ENCODE data around the gene GCNT3.

Gene GCNT3

GRCh38 chr15:59611276-59612260 lies at the start of gene GCNT3:
Gene GCNT3, plus strand, starts transcription at chr15:59611783. Its CDS starts 6,456 bp downstream, at chr15:59618239.
- Histone ChIP-seq H3K9me3 (ENCODE audit: control insufficient read depth, low read depth, low read length) (no peaks in the 10 kb centered on the region), H3K27ac (ENCODE audit: low read length) (no peak within 1 kb of the TSS), H3K27me3 (ENCODE audit: control insufficient read depth, insufficient read depth, low read length) (no peaks in the 10 kb centered on the region), H3K4me3 (ENCODE audit: low read length) (no peak within 1 kb of the TSS), H3K9ac (ENCODE audit: low read length) (no peak within 1 kb of the TSS), H3K36me3 (ENCODE audit: control insufficient read depth, low read depth, low read length) (no peaks in the 10 kb centered on the region), H3K4me1 (ENCODE audit: control insufficient read depth, low read depth, low read length) (no peaks in the 10 kb centered on the region)

GRCh38 chr15:59562448-59563186 lies 49.0 kb upstream of the GCNT3 start:
- Histone ChIP-seq H3K27me3 (ENCODE audit: control insufficient read depth, insufficient read depth, low read length) (no peaks in the 10 kb centered on the region), H3K36me3 (ENCODE audit: control insufficient read depth, low read depth, low read length) (no peaks in the 10 kb centered on the region), H3K27ac (ENCODE audit: low read length) (no peak overlapping the region), H3K4me3 (ENCODE audit: low read length) (no peak overlapping the region), H3K9me3 (ENCODE audit: control insufficient read depth, low read depth, low read length) (no peaks in the 10 kb centered on the region), H3K4me1 (ENCODE audit: control insufficient read depth, low read depth, low read length) (no peaks in the 10 kb centered on the region), H3K9ac (ENCODE audit: low read length) (no peak overlapping the region)

GRCh38 chr15:59565299-59565698 lies 46.3 kb upstream of the GCNT3 start:
- no peaks in the 10 kb centered on the region for H3K9me3 ChIP-seq (ENCODE audit: control insufficient read depth, low read depth, low read length)
- H3K36me3 ChIP-seq (ENCODE audit: control insufficient read depth, low read depth, low read length) = no peaks in the 10 kb centered on the region
- no peaks in the 10 kb centered on the region for H3K4me1 ChIP-seq (ENCODE audit: control insufficient read depth, low read depth, low read length)
- no peak overlapping the region for H3K27ac ChIP-seq (ENCODE audit: low read length)
- H3K27me3 ChIP-seq (ENCODE audit: control insufficient read depth, insufficient read depth, low read length) = no peaks in the 10 kb centered on the region
- no peak overlapping the region for H3K9ac ChIP-seq (ENCODE audit: low read length)
- H3K4me3 ChIP-seq (ENCODE audit: low read length) = no peak overlapping the region

DNA sequence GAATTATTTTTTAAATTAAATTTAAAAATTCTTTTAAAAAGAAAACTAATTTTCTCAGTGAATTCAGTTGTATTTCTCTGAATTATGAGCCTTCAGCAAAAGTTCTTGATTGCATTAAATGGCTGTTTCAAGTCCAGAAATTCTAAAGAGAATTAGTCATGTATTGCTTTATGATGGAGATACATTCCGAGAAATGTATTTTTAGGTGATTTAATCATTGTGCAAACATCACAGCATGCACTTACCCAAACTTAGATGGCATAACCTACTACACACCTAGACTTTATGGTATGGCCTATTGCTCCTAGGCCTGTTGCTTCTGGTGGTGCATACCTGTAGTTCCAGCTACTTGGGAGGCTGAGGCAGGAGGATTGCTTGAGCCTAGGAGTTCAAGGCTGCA lies 44.3 kb upstream of the GCNT3 start:
- Histone ChIP-seq H3K36me3 (ENCODE audit: control insufficient read depth, low read depth, low read length) (no peaks in the 10 kb centered on the region), H3K27ac (ENCODE audit: low read length) (no peak overlapping the region)

DNA sequence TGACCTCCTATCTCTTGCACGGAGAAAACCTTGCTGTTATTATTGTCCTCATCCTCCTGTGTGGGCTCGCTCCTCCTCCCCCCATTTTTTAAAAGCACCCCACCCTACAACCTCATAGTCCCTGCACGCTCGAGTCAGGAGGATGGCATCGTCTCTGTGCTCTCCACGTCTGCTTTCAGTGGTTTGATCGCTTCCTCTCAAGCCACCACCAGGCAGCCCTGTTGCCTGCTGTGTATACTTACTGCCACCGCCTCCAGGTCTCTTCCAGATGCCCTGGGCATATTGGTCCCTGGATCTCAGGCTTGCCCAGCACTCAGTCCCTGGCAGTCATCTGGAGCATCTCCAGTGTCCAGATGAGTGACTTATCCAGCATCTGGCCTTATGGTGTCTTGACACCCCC lies 42.1 kb upstream of the GCNT3 start:
- Histone ChIP-seq H3K27ac (ENCODE audit: low read length) (no peak overlapping the region), H3K9ac (ENCODE audit: low read length) (no peak overlapping the region), H3K4me1 (ENCODE audit: control insufficient read depth, low read depth, low read length) (no peaks in the 10 kb centered on the region)

More for the DNA sequence above, 44.3 kb upstream of the GCNT3 start:
- H3K4me3 ChIP-seq (ENCODE audit: low read length) = no peak overlapping the region
- no peaks in the 10 kb centered on the region for H3K9me3 ChIP-seq (ENCODE audit: control insufficient read depth, low read depth, low read length)
- H3K27me3 ChIP-seq (ENCODE audit: control insufficient read depth, insufficient read depth, low read length) = no peaks in the 10 kb centered on the region
- H3K4me1 ChIP-seq (ENCODE audit: control insufficient read depth, low read depth, low read length) = no peaks in the 10 kb centered on the region
- H3K9ac ChIP-seq (ENCODE audit: low read length) = no peak overlapping the region

DNA sequence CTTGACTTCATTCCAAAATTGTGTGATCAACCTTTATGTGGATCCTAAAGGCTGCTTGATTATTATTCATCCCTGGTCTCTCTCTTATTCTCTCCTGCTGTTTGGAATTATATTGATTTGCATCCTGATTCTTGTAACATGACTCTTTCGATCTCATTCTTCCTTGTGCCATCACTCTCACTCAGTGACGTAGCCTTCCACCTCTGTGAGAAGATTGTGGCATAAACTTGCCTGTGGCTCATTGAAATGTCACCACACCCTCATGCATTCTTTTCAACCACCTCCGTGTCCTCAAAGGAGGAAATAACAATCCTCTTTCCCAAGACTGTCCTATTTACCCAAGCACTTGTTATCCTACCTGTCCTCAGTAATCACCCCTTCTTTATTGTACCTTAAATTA lies 41.3 kb upstream of the GCNT3 start:
- no peaks in the 10 kb centered on the region for H3K27me3 ChIP-seq (ENCODE audit: control insufficient read depth, insufficient read depth, low read length)
- H3K9ac ChIP-seq (ENCODE audit: low read length) = no peak overlapping the region
- H3K27ac ChIP-seq (ENCODE audit: low read length) = no peak overlapping the region
- no peaks in the 10 kb centered on the region for H3K4me1 ChIP-seq (ENCODE audit: control insufficient read depth, low read depth, low read length)
- no peaks in the 10 kb centered on the region for H3K9me3 ChIP-seq (ENCODE audit: control insufficient read depth, low read depth, low read length)
- no peaks in the 10 kb centered on the region for H3K36me3 ChIP-seq (ENCODE audit: control insufficient read depth, low read depth, low read length)
- no peak overlapping the region for H3K4me3 ChIP-seq (ENCODE audit: low read length)

More for the DNA sequence above, 42.1 kb upstream of the GCNT3 start:
- Histone ChIP-seq H3K4me3 (ENCODE audit: low read length) (no peak overlapping the region), H3K36me3 (ENCODE audit: control insufficient read depth, low read depth, low read length) (no peaks in the 10 kb centered on the region), H3K9me3 (ENCODE audit: control insufficient read depth, low read depth, low read length) (no peaks in the 10 kb centered on the region), H3K27me3 (ENCODE audit: control insufficient read depth, insufficient read depth, low read length) (no peaks in the 10 kb centered on the region)

- no peak overlapping the region for H3K4me3 ChIP-seq (ENCODE audit: low read length)
- no peaks in the 10 kb centered on the region for H3K4me1 ChIP-seq (ENCODE audit: control insufficient read depth, low read depth, low read length)
- H3K9ac ChIP-seq (ENCODE audit: low read length) = no peak overlapping the region
- no peaks in the 10 kb centered on the region for H3K9me3 ChIP-seq (ENCODE audit: control insufficient read depth, low read depth, low read length)
- no peaks in the 10 kb centered on the region for H3K36me3 ChIP-seq (ENCODE audit: control insufficient read depth, low read depth, low read length)
- no peaks in the 10 kb centered on the region for H3K27me3 ChIP-seq (ENCODE audit: control insufficient read depth, insufficient read depth, low read length)
- H3K27ac ChIP-seq (ENCODE audit: low read length) = no peak overlapping the region
Observed at GRCh38 chr15:59571606-59572005, 40.0 kb upstream of the GCNT3 start.

GRCh38 chr15:59583088-59583487 lies 28.5 kb upstream of the GCNT3 start:
- Histone ChIP-seq H3K4me3 (ENCODE audit: low read length) (no peak overlapping the region), H3K9me3 (ENCODE audit: control insufficient read depth, low read depth, low read length) (no peaks in the 10 kb centered on the region), H3K27me3 (ENCODE audit: control insufficient read depth, insufficient read depth, low read length) (no peaks in the 10 kb centered on the region), H3K9ac (ENCODE audit: low read length) (no peak overlapping the region), H3K27ac (ENCODE audit: low read length) (no peak overlapping the region), H3K4me1 (ENCODE audit: control insufficient read depth, low read depth, low read length) (no peaks in the 10 kb centered on the region), H3K36me3 (ENCODE audit: control insufficient read depth, low read depth, low read length) (no peaks in the 10 kb centered on the region)

DNA sequence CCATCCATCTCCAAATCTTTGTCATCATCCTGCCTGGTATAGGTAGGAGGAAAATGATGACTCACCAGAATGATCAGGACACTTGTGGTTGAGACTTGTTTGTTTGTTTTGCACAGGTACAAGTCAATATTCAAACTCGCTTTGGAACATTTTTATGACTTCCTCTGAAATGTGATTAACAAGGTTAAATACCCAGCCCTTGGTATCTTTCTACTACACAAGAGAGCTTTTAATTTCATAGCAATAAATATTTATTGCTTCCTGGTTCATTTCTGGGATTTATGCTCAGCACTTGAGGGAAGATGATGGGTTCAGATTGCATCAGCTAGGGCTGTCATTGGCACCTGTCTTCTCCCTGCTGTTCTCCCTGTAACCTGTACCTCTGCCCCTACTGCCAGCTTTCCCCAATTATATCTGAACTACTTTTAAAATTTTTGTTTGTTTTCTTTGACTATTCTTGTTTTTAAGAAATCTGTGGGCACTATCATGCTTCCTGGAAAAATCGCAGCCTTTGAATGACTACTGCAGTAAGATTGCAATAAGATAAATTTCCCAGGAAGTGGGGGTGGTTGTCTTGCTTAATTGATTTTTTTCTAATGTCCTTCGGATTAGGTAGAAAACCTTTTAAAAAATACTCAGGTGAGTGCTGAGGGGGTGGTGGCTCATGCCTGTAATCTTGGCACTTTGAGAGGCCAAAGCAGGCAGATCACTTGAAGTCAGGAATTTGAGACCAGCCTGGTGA lies 24.3 kb upstream of the GCNT3 start:
- Histone ChIP-seq H3K9ac (ENCODE audit: low read length) (no peak overlapping the region), H3K27me3 (ENCODE audit: control insufficient read depth, insufficient read depth, low read length) (no peaks in the 10 kb centered on the region), H3K4me1 (ENCODE audit: control insufficient read depth, low read depth, low read length) (no peaks in the 10 kb centered on the region), H3K9me3 (ENCODE audit: control insufficient read depth, low read depth, low read length) (no peaks in the 10 kb centered on the region), H3K36me3 (ENCODE audit: control insufficient read depth, low read depth, low read length) (no peaks in the 10 kb centered on the region), H3K27ac (ENCODE audit: low read length) (no peak overlapping the region), H3K4me3 (ENCODE audit: low read length) (no peak overlapping the region)

DNA sequence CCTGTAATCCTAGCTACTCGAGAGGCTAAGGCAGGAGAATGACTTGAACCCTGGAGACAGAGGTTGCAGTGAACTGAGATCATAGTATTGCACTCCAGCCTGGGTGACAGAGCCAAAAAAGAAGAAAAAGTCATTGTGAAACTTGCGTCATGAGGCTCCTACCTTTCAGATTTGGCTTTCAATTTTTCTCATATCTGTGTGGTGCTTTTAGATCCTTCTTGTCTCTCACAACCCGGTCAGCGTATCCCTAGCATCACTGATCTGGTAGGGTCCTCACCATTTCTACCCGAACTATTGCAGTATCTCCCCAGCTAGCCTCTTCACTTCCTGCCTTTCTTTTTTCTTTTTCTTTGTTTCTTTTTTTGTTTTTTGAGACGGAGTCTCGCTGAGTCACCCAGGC lies 21.6 kb upstream of the GCNT3 start:
- no peaks in the 10 kb centered on the region for H3K36me3 ChIP-seq (ENCODE audit: control insufficient read depth, low read depth, low read length)
- H3K9ac ChIP-seq (ENCODE audit: low read length) = no peak overlapping the region
- no peaks in the 10 kb centered on the region for H3K9me3 ChIP-seq (ENCODE audit: control insufficient read depth, low read depth, low read length)
- H3K27ac ChIP-seq (ENCODE audit: low read length) = no peak overlapping the region
- H3K4me1 ChIP-seq (ENCODE audit: control insufficient read depth, low read depth, low read length) = no peaks in the 10 kb centered on the region
- H3K4me3 ChIP-seq (ENCODE audit: low read length) = no peak overlapping the region
- H3K27me3 ChIP-seq (ENCODE audit: control insufficient read depth, insufficient read depth, low read length) = no peaks in the 10 kb centered on the region

DNA sequence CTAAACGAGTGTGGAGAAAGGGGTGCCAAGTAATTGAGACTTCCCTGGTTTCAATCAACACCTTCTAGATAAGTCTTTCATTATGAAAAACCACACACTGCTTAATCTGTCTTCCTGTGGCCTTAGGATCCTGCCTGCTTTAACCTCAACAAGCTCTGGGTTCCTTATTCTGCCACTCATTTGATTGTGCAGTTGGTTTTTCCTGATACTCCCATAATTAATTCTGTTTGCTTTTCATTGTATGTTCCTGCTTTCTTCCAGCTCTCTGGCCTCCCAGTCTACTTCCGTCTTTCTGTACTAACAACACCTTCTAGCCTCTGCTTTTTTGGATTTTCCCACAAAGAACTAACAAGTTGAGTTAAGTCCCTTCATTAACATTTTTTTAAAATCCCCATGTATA lies 20.2 kb upstream of the GCNT3 start:
- no peak overlapping the region for H3K9ac ChIP-seq (ENCODE audit: low read length)
- no peaks in the 10 kb centered on the region for H3K36me3 ChIP-seq (ENCODE audit: control insufficient read depth, low read depth, low read length)
- no peak overlapping the region for H3K4me3 ChIP-seq (ENCODE audit: low read length)
- no peaks in the 10 kb centered on the region for H3K9me3 ChIP-seq (ENCODE audit: control insufficient read depth, low read depth, low read length)
- H3K4me1 ChIP-seq (ENCODE audit: control insufficient read depth, low read depth, low read length) = no peaks in the 10 kb centered on the region
- H3K27ac ChIP-seq (ENCODE audit: low read length) = no peak overlapping the region
- no peaks in the 10 kb centered on the region for H3K27me3 ChIP-seq (ENCODE audit: control insufficient read depth, insufficient read depth, low read length)

All from iPS-18a (cell line).